Fibroblast of lung (primary cell): ENCODE data around the gene LEPROT.

Source experiments
- EZH2 ChIP-seq: IDR thresholded peaks from 2 replicates; pipeline ENCODE4 v1.5.1; 2012; ENCODE audit warnings: low read length, control low read depth, mild to moderate bottlenecking; ENCODE audit errors: missing control alignments
- TF ChIP-seq, protein P1 (sequence below), 2 donors: IDR thresholded peaks in 1 of 2; conservative IDR thresholded peaks in 1 of 2; 1 replicate in 1 of 2; 2 replicates in 1 of 2; pipeline ENCODE4 v1.5.1; 2011 to 2012; ENCODE audit warnings: low read length in 2 of 2, control low read depth in 1 of 2, inconsistent platforms in 1 of 2, low read depth in 1 of 2, mild to moderate bottlenecking in 1 of 2

DNA sequence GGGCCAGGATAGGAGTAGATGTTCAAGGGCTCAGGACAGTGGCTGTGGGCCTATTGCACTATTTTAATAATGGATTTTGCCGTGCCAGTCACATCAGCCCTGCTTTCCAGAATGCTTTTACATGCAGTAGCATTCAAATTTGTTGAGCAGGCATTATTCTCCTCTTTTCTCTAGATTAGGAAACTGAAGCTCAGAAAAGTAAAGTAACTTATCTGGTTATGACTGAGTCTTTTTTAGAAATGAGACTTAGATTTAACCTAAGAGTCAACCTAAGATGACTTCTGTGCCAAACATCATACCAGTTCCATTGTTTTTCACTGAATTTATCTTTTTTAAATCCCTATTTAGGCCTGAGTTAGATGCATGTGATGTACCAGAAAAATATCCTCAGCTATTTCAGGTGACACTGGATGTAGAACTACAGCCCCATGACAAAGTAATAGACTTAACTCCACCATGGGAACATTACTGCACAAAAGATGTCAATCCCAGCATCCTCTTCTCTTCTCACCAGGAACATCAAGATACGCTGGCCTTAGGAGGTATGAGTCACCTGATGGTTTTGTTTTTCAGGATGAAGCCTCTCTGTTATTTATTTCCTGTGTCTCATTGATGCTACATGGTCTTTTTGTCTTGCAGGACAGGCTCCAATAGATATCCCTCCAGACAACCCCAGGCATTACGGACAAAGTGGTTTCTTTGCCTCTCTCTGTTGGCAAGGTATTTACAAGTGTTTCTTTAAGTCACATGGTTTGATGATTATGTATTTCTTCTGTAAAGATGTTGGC lies 31.4 kb upstream of the LEPROT start:
- TF ChIP-seq, protein P1, sequence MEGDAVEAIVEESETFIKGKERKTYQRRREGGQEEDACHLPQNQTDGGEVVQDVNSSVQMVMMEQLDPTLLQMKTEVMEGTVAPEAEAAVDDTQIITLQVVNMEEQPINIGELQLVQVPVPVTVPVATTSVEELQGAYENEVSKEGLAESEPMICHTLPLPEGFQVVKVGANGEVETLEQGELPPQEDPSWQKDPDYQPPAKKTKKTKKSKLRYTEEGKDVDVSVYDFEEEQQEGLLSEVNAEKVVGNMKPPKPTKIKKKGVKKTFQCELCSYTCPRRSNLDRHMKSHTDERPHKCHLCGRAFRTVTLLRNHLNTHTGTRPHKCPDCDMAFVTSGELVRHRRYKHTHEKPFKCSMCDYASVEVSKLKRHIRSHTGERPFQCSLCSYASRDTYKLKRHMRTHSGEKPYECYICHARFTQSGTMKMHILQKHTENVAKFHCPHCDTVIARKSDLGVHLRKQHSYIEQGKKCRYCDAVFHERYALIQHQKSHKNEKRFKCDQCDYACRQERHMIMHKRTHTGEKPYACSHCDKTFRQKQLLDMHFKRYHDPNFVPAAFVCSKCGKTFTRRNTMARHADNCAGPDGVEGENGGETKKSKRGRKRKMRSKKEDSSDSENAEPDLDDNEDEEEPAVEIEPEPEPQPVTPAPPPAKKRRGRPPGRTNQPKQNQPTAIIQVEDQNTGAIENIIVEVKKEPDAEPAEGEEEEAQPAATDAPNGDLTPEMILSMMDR (conservative IDR thresholded peaks at IDR 0.05 in 1 of 2, IDR thresholded peaks at IDR 0.05 in 1 of 2; ENCODE audit: low read depth in 1 of 2, low read length in 2 of 2), result no peak
- TF ChIP-seq EZH2, result no peak
